Endothelial cell (in vitro differentiated cells): ENCODE data around the gene ATP23. TPM values are rescaled to one million over a fixed set of nuclear protein-coding genes. Genes with fewer than 3 reads are reported as not detected.
A peak's percentile ranks its signal among the peaks of the same experiment; 100 is the strongest.

ENCODE experiments used
- DNase-seq: peaks from one replicate; pipeline ENCODE4 v3.0.0; 2021; ENCODE audit warnings: low spot score
- H3K27ac Mint-ChIP-seq: one replicate; pipeline ENCODE4 v1.8.0; 2021; ENCODE audit warnings: mixed read lengths, inconsistent platforms; ENCODE audit not compliant: unreplicated experiment
- H3K27me3 Mint-ChIP-seq: one replicate; pipeline ENCODE4 v1.8.0; 2021; ENCODE audit warnings: mild to moderate bottlenecking, moderate library complexity, mixed read lengths, inconsistent platforms; ENCODE audit not compliant: unreplicated experiment
- H3K36me3 Mint-ChIP-seq: one replicate; pipeline ENCODE4 v1.8.0; 2021; ENCODE audit warnings: mild to moderate bottlenecking, low read depth, mixed read lengths, inconsistent platforms; ENCODE audit not compliant: unreplicated experiment
- H3K4me1 Mint-ChIP-seq: one replicate; pipeline ENCODE4 v1.8.0; 2021; ENCODE audit warnings: mild to moderate bottlenecking, mixed read lengths, inconsistent platforms; ENCODE audit not compliant: unreplicated experiment
- H3K4me3 Mint-ChIP-seq: one replicate; pipeline ENCODE4 v1.8.0; 2021; ENCODE audit warnings: mild to moderate bottlenecking, mixed read lengths, inconsistent platforms; ENCODE audit not compliant: unreplicated experiment
- H3K9me3 Mint-ChIP-seq: one replicate; pipeline ENCODE4 v1.8.0; 2021; ENCODE audit warnings: mixed read lengths, inconsistent platforms; ENCODE audit not compliant: unreplicated experiment
- long read RNA-seq: library from polyadenylated mRNA; unstranded; transcript quantifications from one replicate; pipeline ENCODE4 v2.0.0, GENCODE V29; 2020; ENCODE audit not compliant: unreplicated experiment
- total RNA-seq: library from RNA; stranded (reverse); fragmentation: NEBNext Ultra II Directional; extraction: Animal tissue kit (Norgen Biotek cat#: 25700); gene quantifications from one replicate; pipeline ENCODE4 v1.2.1, GENCODE V29; 2021; ENCODE audit not compliant: unreplicated experiment
- TF ChIP-seq, protein P1 (sequence below): fragments of 200-600 bp; sonication (generic); IDR thresholded peaks from one replicate; pipeline ENCODE4 v1.5.0; 2021; ENCODE audit warnings: antibody characterized with exemption; ENCODE audit not compliant: unreplicated experiment

The ATP23 gene, protein sequence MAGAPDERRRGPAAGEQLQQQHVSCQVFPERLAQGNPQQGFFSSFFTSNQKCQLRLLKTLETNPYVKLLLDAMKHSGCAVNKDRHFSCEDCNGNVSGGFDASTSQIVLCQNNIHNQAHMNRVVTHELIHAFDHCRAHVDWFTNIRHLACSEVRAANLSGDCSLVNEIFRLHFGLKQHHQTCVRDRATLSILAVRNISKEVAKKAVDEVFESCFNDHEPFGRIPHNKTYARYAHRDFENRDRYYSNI
- 3.1 TPM for total RNA-seq
- long read RNA-seq, partial matches to known transcripts, result 0 of 4 reads
- long read RNA-seq, other reads (novel, unspliced or antisense), result 0 of 4 reads

DNA sequence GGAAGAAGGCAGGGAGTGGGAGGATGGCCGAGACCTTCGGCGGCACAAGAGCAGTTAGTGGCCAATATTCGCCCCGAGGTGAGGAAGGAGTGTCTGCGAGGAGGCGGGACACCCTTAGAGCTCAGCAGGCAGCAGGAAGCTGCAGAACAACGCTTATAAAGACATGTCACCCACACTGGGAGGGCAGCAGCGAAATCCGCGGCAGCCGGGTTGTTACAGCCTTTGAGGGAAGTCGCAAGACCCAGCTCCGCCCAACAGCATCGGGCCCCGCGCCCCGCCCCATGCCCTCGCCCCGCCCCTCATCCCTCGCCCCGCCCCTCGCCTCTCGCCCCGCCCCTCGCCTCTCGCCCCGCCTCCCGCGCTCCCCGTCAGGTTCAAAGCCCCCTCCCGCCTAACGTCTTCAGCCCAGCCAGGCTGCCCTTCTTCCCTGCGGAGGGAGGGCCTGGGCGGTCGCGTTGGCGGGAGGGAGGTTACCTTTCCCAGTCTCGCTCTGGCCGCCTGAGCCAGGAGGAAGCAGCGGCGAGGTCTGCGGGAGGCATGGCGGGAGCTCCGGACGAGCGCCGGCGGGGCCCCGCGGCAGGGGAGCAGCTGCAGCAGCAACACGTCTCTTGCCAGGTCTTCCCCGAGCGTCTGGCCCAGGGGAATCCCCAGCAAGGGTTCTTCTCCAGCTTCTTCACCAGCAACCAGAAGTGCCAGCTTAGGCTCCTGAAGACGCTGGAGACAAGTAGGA lies at the start of gene ATP23:
Gene ATP23 (plus strand): TSS at position 403 of the 730 bp plus-strand sequence. CDS start 135 bp downstream, at position 538.
- Mint-ChIP-seq H3K9me3 (no peaks in the 10 kb centered on the region), H3K4me1 (peaks cover 11% of the 10 kb centered on the region), H3K27ac (peak within 1 kb of the TSS; percentile 89), H3K36me3 (peaks cover 8% of the 10 kb centered on the region), H3K4me3 (peak within 1 kb of the TSS; percentile 96), H3K27me3 (peaks cover 5% of the 10 kb centered on the region)
- peak; percentile 82 for DNase-seq
- TF ChIP-seq, protein P1, sequence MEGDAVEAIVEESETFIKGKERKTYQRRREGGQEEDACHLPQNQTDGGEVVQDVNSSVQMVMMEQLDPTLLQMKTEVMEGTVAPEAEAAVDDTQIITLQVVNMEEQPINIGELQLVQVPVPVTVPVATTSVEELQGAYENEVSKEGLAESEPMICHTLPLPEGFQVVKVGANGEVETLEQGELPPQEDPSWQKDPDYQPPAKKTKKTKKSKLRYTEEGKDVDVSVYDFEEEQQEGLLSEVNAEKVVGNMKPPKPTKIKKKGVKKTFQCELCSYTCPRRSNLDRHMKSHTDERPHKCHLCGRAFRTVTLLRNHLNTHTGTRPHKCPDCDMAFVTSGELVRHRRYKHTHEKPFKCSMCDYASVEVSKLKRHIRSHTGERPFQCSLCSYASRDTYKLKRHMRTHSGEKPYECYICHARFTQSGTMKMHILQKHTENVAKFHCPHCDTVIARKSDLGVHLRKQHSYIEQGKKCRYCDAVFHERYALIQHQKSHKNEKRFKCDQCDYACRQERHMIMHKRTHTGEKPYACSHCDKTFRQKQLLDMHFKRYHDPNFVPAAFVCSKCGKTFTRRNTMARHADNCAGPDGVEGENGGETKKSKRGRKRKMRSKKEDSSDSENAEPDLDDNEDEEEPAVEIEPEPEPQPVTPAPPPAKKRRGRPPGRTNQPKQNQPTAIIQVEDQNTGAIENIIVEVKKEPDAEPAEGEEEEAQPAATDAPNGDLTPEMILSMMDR, result no peak

DNA sequence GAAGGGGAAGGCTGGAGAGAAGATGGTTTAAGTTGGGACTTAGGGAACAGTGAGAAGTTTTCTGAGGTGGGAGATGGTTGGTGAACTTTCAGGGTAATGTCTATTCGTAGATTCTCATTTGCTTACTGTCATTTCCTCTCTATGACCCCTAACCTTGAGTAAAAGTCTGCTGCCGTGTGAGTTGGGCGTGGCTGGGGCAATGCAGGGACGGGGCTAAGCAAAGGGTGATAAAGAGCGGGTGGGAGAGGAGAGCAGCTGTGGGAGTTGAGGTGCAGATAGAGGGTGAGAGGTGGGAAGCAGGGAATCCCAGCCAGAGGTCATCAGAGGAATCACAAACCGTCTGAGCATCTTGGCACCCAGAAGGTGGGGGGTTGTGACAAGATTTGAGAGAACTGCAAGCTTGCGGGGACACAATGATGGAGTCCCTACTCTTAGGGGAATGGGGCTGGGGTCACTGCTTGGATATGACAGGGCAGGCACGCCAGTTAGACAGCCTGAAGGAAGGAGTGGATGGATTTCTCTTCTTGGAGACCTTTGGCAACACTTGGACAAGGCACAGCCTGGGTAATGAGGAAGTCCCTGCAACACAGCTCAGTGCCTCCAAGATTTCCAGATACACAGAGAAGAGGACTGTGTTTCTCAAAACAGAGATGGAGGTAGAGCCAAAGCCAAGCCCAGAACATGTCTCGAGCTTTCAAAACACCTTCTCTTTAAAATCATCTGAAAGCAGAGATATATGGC lies 49.0 kb upstream of the ATP23 start:
- H3K27ac Mint-ChIP-seq, result no peak overlapping the region
- H3K27me3 Mint-ChIP-seq, result peaks cover 9% of the 10 kb centered on the region
- H3K4me3 Mint-ChIP-seq, result no peak overlapping the region
- H3K9me3 Mint-ChIP-seq, result no peaks in the 10 kb centered on the region
- H3K4me1 Mint-ChIP-seq, result peaks cover 44% of the 10 kb centered on the region
- DNase-seq, result no peak
- TF ChIP-seq, protein P1, result no peak
- no peaks in the 10 kb centered on the region for H3K36me3 Mint-ChIP-seq

DNA sequence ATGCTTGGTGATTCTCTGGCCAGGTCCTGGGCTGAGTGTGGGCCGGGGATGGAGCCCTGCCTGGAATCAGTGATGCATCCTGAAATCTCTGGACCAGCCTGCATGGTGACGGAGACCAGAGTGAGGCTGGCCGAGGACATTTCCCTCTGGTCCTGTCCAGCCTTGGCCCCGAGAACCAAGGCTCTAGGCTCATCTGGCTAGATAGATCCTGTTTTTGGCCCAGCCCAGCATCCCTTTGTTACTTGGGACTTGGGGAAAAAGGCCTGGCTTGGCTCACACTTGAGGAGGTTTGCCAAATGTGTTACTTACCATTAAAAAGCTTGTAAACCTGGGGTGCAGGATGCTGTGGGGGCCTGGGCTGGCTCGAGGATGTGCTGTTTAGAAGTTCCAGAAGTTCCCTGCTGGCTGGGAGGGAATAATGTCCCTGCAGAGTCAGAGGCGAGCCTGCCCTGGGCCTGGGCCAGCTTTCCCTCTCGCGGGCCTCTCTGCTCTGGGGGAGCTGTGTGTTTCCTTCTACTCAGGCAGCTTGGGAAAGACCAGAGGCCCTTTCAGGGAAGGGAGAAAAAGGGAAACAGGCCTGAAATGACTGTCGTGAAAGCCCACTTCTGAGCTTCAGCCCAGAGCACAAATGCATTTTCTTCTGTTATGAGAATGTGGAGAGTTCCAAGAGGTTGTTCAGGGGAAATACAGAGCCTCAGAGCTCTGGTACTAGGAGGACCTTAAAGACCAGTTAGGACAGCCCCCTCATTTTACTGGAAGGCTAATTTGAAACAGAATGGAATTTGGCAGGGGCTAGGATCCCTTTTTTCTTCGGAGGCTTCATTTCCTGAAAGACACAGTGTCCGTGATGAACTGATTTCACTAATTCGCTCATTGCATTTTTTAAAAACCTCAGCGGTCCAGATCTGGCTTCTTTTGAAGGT lies 47.7 kb upstream of the ATP23 start:
- Mint-ChIP-seq H3K4me1 (peaks cover 53% of the 10 kb centered on the region), H3K4me3 (peak overlapping the region; percentile 18), H3K9me3 (no peaks in the 10 kb centered on the region), H3K27me3 (peaks cover 7% of the 10 kb centered on the region), H3K27ac (no peak overlapping the region), H3K36me3 (peaks cover 3% of the 10 kb centered on the region)
- peak; percentile 46 for DNase-seq
- TF ChIP-seq, protein P1, result no peak

DNA sequence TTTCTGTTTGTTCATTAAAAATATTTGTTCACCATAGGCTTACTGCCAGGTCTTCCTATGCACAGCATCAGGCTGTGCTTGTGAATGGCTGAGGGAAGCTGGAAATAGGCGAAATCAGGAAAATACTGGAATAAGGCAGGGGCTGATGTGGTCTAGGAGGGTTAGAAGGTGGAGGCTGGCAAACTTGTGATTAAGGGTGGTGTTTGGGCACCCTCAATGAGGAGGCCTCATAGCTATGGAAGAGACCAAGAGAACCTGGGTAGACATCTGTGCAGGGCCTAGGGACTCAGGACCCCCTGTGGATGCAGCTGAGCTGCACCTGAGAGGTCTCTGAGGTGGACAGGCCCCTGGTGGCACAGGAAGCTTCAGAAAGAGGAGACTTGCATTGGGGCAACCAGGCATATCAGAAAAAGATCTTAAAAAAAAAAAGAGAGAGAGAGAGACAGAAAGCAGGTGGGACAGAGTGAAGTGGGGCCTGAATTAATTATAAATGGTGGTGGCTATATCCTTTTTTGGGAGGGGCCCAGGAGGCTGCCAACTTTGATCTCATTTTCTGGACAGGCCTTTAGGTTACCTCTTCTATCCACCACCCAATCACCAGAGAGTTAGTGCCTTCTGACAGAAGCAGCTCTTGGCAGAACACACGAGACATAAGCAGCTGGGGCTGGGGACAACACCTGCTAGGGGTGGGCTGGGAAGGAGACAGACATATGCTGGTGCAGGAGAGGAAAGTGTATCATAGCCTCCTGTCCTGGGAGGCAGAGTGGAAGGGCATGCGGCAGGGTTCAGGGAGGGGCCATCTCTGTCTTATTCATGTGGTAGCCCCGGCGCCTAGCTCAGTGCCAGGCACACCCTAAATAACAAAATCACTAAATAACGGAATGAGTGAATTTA lies 46.7 kb upstream of the ATP23 start:
- Mint-ChIP-seq H3K36me3 (peaks cover 3% of the 10 kb centered on the region), H3K4me3 (no peak overlapping the region), H3K27ac (peak overlapping the region; percentile 5), H3K4me1 (peaks cover 51% of the 10 kb centered on the region), H3K9me3 (no peaks in the 10 kb centered on the region), H3K27me3 (peaks cover 7% of the 10 kb centered on the region)
- DNase-seq, result no peak
- TF ChIP-seq, protein P1, result no peak
